K562 (cell line): ENCODE results near the gene FNDC4. TPM values are rescaled to one million over a fixed set of nuclear protein-coding genes. Genes with fewer than 3 reads are reported as not detected.
A peak's percentile ranks its signal among the peaks of the same experiment; 100 is the strongest.
"Not testable (repeated sequence)": the region's sequence is repeated elsewhere in the genome, so short reads cannot be mapped to it uniquely, and the experiment has no call there.

Experiments used
- ARID1B ChIP-seq: fragments of 450-650 bp; IDR thresholded peaks from 2 replicates; pipeline ENCODE4 v1.6.1; 2016; ENCODE audit warnings: antibody characterized with exemption, mild to moderate bottlenecking, inconsistent platforms
- ARNT ChIP-seq, 2 experiments: fragments of 450-650 bp; IDR thresholded peaks; 2 replicates each; pipeline ENCODE4 v1.6.1; 2016; ENCODE audit warnings: mild to moderate bottlenecking in 1 of 2
- ATF1 ChIP-seq, 2 experiments: fragments of 450-650 bp in 1 of 2; IDR thresholded peaks; 2 replicates each; pipeline ENCODE4 v1.6.1; 2016; ENCODE audit warnings: missing compliant biosample characterization in 1 of 2, missing genetic modification characterization in 1 of 2
- CTBP1 ChIP-seq: fragments of 450-650 bp; IDR thresholded peaks from 2 replicates; pipeline ENCODE4 v1.6.1; 2016; ENCODE audit warnings: borderline replicate concordance
- EP400 ChIP-seq: fragments of 450-650 bp; IDR thresholded peaks from 2 replicates; pipeline ENCODE4 v1.6.1; 2017; ENCODE audit warnings: antibody characterized with exemption, mild to moderate bottlenecking, moderate library complexity
- ETV1 ChIP-seq: fragments of 450-650 bp; conservative IDR thresholded peaks from 2 replicates; pipeline ENCODE4 v1.6.1; 2016; ENCODE audit warnings: missing genetic modification characterization, control low read depth, low read depth, missing compliant biosample characterization
- FOXK2 ChIP-seq, 2 experiments: fragments of 450-650 bp; IDR thresholded peaks in 1 of 2; conservative IDR thresholded peaks in 1 of 2; 2 replicates each; pipeline ENCODE4 v1.6.1; 2016; ENCODE audit warnings: low read depth in 2 of 2, mild to moderate bottlenecking in 1 of 2
- HDAC3 ChIP-seq: fragments of 450-650 bp; IDR thresholded peaks from 2 replicates; pipeline ENCODE4 v1.6.1; 2018; ENCODE audit warnings: borderline replicate concordance, mild to moderate bottlenecking, moderate library complexity; ENCODE audit not compliant: partially characterized antibody
- KDM1A ChIP-seq, 2 experiments: fragments of 450-650 bp; IDR thresholded peaks; 2 replicates each; pipeline ENCODE4 v1.6.1; 2016; ENCODE audit warnings: mild to moderate bottlenecking in 2 of 2
- L3MBTL2 ChIP-seq: fragments of 450-650 bp; IDR thresholded peaks from 2 replicates; pipeline ENCODE4 v1.6.1; 2016; ENCODE audit warnings: mild to moderate bottlenecking, moderate library complexity
- LARP7 ChIP-seq: fragments of 450-650 bp; IDR thresholded peaks from 2 replicates; pipeline ENCODE4 v1.6.1; 2016
- MEIS2 ChIP-seq: fragments of 450-650 bp; IDR thresholded peaks from 2 replicates; pipeline ENCODE4 v1.6.1; 2014; ENCODE audit warnings: mild to moderate bottlenecking; ENCODE audit not compliant: partially characterized antibody
- MNT ChIP-seq, 2 experiments: fragments of 450-650 bp; conservative IDR thresholded peaks; 2 replicates each; pipeline ENCODE4 v1.6.1; 2017; ENCODE audit warnings: mild to moderate bottlenecking in 2 of 2, moderate library complexity in 2 of 2
- MTA2 ChIP-seq: fragments of 450-650 bp; IDR thresholded peaks from 2 replicates; pipeline ENCODE4 v1.6.1; 2016; ENCODE audit warnings: low read depth
- NCOR1 ChIP-seq: fragments of 450-650 bp; IDR thresholded peaks from 2 replicates; pipeline ENCODE4 v1.6.1; 2016; ENCODE audit warnings: mild to moderate bottlenecking, moderate library complexity
- NFIC ChIP-seq: fragments of 450-650 bp; IDR thresholded peaks from 2 replicates; pipeline ENCODE4 v1.6.1; 2017; ENCODE audit warnings: mild to moderate bottlenecking, inconsistent platforms
- SMARCE1 ChIP-seq: fragments of 450-650 bp; IDR thresholded peaks from 2 replicates; pipeline ENCODE4 v1.7.1; 2016; ENCODE audit warnings: mild to moderate bottlenecking
- ZBTB2 ChIP-seq: fragments of 450-650 bp; IDR thresholded peaks from 2 replicates; pipeline ENCODE4 v1.6.1; 2016; ENCODE audit warnings: antibody characterized with exemption
- polyA plus RNA-seq, 8 experiments: library from polyadenylated mRNA; depleted of rRNA in 4 of 8; stranded (reverse) in 5 of 8; unstranded in 3 of 8; fragments of >200 nt; fragmentation: Nextera tagmentation in 2 of 8; fragmentation: Illumina TruSeq in 1 of 8; extraction: Ambion mirVana in 2 of 8; extraction: Trizol in 1 of 8; gene quantifications; 2 replicates each; pipeline versions ENCODE4 v1.2.1 to v1.2.3, GENCODE V29; 2011 to 2014; ENCODE audit warnings: inconsistent platforms in 1 of 8, missing spikeins in 1 of 8
- total RNA-seq, 7 experiments: library from RNA; depleted of rRNA in 6 of 7; stranded (reverse); fragments of >200 nt in 6 of 7; fragmentation: Illumina TruSeq in 2 of 7; extraction: Trizol in 2 of 7; gene quantifications; 2 replicates each; pipeline versions ENCODE4 v1.2.1 to v1.2.3, GENCODE V29; 2011 to 2021; ENCODE audit warnings: low replicate concordance in 1 of 7

The FNDC4 gene
- total and polyA plus RNA-seq, 9 of the 15 experiments (the other 6 are each of a cell fraction or from before 2014, with no cell fraction given): 0.28 to 4.9 (median 2.3) TPM

- TF ChIP-seq L3MBTL2 (peak; percentile 57), ATF1 (tag; IDR thresholded peaks at IDR 0.05) (0 out of 2 replicates have a peak, but pooled peaks have one; percentile 42), FOXK2 (conservative IDR thresholded peaks at IDR 0.05 in 1 of 2, IDR thresholded peaks at IDR 0.05 in 1 of 2; ENCODE audit: low read depth in 2 of 2) (peak; percentile 48 to 50; a peak in 2 of 4 replicates), ARID1B (peak; percentile 86), LARP7 (0 out of 2 replicates have a peak, but pooled peaks have one; percentile 10), MEIS2 (peak; percentile 12), ARNT (IDR thresholded peaks at IDR 0.05) (0 out of 4 replicates have a peak, but pooled peaks of 1 of the 2 experiments have one; percentile 28), ZBTB2 (0 out of 2 replicates have a peak, but pooled peaks have one; percentile 37), NCOR1 (peak; percentile 79), NFIC (peak; percentile 37; the same call in 1 of the 2 replicates), MNT (conservative IDR thresholded peaks at IDR 0.05) (peak; percentile 52 to 69; a peak in 3 of 4 replicates), ETV1 (tag) (peak; percentile 62), MTA2 (peak; percentile 42; the same call in 1 of the 2 replicates), EP400 (peak; percentile 64), KDM1A (IDR thresholded peaks at IDR 0.05) (peak; percentile 70 to 73), HDAC3 (peak; percentile 17), SMARCE1 (peak; percentile 68; the same call in 1 of the 2 replicates), CTBP1 (peak; percentile 42; the same call in 1 of the 2 replicates)
- TF ChIP-seq ATF1 (CRISPR knock-in tag; IDR thresholded peaks at IDR 0.05): not testable (repeated sequence)
Observed at GRCh38 chr2:27538839-27539450, 43.9 kb upstream of the FNDC4 start (continued).
